Renal cortex interstitium (tissue), 11 donors: ENCODE results near the gene ERC1. TPM values are rescaled to one million over a fixed set of nuclear protein-coding genes. Genes with fewer than 3 reads are reported as not detected.
"Not testable (repeated sequence)": the region's sequence is repeated elsewhere in the genome, so short reads cannot be mapped to it uniquely, and the experiment has no call there.

Experiments
- DNase-seq, 11 donors: peaks; one replicate each; pipeline ENCODE4 v3.0.0-alpha.2; 2013; ENCODE audit warnings: low read depth in 9 of 11, low spot score in 4 of 11; ENCODE audit errors: extremely low read depth in 1 of 11
- polyA plus RNA-seq, 3 donors: library from polyadenylated mRNA; unstranded; fragments of 120-200 nt; gene quantifications; one replicate each; pipeline ENCODE4 v1.2.1, GENCODE V29; 2013; ENCODE audit not compliant: insufficient read length in 3 of 3

Gene ERC1
- polyA plus RNA-seq, 3 donors, result 36.8 to 40.4 (median 38.3) TPM

DNA sequence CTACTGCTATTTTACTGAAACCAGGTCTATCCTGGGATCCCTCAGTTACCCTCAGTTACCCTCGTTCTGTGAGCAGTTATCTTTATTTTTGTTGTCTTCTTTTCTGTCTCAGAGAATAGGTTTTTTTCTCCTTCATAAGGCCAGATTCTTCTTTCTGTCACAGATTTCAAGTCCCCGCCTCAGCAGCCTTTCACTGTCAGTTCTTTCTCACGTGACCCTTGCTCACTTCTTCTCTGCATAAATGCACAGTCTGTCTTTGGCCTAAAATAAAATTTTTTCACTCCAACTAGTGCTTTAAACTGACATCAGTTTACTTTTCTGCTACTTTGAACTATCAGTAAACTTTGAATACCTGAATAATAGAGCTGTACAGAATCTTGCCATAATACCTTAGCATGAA, 299.7 kb downstream of the ERC1 start:
- no peak for DNase-seq

DNA sequence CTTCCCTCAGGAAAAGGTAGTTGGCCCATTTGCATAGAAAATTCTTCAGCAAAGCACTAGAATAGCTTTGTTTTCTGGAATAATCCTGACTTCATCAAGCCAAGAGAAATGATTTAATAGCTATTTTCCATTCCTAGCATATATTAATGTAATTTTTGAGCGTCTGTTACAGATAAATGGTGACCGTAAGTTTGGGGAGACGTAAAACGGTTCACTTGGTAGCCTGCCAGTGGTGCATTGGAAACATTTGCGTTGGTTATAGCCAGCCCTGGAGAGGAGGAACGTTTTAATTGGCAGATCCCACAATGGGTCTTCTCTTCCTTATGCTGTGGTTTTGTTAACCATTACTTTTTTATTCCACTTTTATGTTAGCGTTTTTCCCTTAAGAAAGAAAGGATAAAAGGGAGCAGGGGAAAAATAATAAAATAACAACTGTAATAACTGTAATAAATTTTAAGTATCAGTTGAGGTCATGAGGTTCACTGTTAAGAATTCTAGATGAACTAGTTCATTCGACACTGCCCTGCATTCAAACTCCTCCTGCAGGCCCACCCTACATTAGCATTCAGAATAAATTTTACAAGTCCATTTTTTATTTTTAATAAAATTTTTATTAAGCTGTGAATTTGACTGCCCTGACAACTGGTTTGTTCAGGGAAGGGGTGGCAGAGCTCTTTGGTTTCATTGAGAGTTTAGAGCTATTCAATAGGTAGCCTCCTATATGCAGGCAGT, 300.7 kb downstream of the ERC1 start:
- DNase-seq, result peak in 1 of 11 donors; percentile 14

DNA sequence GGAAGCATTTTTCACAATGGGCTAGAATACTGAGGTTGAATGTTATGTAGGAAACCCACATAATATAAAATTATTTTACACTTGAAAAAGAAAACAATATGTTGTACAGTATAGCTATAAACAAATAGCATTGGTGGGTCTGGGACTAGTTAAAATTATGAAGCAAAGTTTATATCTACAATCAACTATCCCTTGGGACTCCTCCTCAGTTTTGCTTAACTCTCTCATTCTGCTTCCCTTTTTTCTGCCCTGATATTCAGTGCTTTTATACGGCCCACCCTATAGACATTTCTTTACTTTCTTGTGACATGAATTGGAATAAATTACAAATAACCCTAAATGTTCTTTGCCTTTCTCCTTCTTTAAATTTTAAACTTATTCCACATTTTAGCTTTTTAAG, 302.9 kb downstream of the ERC1 start:
- DNase-seq, result no peak

- DNase-seq, result no peak
Observed at GRCh38 chr12:1297206-1297605, 306.2 kb downstream of the ERC1 start.

DNA sequence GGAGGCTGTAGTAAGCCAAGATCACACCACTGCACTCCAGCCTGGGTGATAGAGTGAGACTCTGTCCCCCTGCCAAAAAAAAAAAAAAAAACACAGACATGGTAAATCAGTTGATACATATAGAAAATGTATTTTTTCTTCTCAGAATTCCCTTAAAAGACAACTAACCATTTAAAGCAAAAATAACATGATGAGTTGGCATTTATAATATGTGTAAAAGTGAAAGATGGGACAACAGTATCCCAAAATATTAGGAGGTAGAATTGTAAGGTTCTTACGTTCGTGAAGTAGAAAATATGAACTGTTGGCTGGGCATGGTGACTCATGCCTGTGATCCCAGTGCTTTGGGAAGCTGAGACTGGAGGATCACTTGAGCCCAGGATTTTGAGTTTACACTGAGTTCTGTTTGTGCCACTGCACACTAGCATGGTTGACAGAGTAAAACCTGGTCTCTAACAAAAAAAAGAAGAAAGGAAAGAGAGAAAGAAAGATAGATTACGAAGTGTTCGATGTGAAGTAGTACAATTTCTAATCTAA, 306.7 kb downstream of the ERC1 start:
- no peak for DNase-seq

DNA sequence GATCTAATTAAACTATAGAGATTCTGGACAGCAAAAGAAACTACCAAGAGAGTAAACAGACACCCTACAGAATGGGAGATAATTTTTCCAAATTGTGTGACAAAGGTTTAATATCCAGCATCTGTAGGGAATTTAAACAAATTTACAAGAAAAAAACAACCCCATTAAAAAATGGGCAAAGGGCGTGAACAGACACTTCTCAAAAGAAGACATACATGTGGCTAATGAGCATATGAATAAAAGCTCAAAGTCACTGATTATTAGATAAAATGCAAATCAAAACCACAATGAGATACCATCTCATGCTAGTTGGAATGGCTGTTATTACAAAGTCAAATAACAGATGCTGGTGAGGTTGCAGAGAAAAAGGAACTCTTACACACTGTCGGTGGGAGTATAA, 309.4 kb downstream of the ERC1 start:
- no peak for DNase-seq

- DNase-seq, result no peak
Observed at GRCh38 chr12:1302201-1302870, 311.3 kb downstream of the ERC1 start.

DNA sequence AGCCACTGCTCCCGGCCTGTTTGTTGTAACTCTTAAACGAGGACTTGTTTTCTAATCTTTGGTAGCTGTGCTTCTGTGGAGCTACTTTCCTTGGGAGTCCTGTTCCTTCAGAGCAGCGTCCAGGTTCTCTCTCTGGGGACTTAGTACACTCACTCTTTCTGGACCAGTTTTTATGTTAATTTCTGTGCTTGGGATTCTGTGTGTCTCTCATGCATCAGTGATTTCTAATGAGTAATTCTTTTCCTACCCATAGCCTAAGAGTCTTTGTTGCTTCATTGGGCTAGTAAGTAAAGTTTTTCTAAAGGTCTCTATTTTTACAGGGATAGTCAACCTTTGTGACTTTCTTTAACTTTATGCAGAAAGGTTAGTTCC, 314.0 kb downstream of the ERC1 start:
- no peak for DNase-seq

DNA sequence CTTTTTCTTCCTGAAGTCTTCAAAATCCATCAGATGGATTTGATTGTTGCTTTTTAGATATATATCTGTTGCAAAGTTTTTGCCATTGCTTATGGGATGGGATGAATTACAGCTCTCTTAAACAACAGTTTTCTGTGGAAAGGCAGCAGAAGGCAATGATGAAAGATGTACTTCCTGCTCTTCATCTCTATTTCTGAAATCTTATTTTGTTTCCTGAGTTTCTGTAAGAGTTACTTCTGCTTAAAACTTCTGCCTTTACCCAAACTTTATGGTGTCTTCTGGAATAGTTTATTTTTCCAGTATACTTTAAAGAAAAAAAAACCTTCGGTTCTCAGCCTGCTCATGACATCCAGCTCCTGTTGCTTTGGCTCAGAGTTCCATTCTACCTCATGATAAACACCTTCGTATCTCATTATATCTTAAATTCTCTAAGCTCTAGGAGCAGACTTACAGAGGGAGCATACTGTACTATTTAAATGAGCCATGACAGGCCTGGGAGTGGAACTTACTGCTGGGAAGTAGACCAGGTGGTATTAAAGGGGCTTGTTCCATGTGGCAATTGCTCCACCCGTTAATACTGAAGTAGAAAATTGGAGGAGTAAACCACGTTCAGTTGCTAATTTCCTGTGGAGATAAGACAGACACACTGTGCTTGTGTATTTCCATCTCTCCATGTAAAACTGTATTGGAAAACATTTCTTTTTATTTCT, 314.9 kb downstream of the ERC1 start:
- no peak for DNase-seq

DNA sequence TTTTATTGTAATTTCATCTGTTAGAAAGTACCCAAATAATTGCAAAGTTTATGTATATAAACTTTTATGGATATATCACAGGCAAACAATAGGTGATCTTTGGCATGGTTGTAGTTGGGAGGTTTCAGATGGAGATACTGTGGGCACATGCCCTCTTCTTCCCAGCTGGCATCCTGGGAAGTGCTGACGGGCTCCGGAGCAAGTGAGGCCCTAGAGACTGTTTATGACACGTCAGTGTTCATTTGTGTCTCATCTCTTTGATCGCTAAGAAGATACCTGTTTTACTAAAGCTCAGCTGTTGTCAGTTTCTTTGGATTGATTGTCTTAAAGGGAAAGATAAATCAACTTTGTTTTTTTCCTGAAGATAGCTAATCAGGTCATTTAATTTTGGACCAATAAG, 315.8 kb downstream of the ERC1 start:
- DNase-seq, result no peak

GRCh38 chr12:1307796-1308195, 316.8 kb downstream of the ERC1 start:
- no peak for DNase-seq

DNA sequence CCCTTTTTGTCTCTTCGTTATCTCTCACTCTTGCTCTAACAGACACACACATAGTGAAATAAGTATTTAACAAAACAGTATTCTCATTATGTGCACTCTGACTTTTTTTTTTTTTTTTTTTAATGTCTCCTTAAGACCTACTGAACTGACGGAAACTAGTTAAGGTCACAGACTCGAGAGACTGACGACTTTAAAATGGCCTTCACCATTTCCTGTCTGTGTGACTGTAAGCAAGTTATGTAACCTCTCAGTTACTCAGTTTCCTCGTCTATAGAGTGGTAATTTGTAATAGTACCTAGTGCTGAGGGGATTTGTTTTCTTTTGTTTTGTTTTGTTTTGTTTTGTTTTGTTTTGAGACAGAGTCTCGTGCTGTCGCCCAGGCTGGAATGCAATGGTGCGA, 318.6 kb downstream of the ERC1 start:
- DNase-seq, result no peak

DNA sequence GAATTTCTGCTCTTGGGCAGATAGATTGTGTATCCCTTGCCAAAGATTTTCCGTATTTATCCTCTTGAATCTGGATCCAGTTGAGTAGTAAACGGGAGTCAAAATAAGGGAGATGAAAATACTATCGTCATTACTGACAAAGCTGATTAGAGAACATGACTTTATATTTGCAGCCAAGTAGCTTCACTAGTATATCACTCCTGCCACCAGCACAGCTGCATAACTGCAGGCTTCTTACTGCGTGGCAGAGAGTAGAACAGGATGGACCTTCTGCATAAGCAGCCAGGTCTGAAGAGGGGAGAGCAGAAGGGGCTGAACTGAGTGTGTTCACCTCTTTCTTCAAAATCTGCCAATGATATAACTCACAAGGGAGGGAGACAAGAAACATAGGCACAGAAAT, 319.6 kb downstream of the ERC1 start:
- DNase-seq, result no peak

DNA sequence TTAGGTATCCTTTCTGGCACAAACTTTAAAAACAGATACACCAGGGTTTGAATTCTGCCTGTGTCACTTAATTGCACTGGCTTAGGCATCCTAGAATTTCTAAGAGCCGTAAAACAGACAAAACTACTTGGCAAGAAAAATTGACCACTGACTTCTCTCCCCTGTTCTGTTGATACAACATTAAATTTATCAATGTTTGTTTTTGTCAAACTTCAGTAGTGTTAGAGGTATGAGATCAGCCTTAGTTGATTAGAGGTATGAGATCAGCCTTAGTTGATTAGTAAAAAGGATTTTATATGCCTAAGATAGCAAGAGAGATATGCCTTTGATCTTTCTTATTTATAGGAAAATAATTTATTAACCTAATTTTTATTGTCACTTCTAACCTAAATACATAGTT, 320.1 kb downstream of the ERC1 start:
- no peak for DNase-seq

DNA sequence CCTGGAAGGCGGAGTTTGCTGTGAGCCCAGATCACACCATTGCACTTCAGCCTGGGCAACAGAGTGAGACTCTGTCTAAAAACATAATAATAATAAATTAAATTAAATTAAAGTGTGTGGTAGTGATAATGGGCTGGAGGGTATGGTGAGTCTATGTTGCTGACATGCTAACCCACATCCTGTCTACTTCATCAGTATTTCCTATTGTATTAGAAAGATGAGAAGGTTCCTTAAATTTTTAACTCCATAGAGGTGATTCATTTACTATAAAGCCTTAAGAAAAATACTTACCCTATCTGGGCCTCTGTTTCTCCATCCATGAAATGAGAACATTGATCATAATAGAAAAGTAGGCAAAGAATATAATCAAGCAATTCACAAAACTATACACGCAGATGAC, 322.9 kb downstream of the ERC1 start:
- no peak for DNase-seq

- no peak for DNase-seq
Observed at GRCh38 chr12:1314523-1314922, 323.5 kb downstream of the ERC1 start.

- DNase-seq, result not testable (repeated sequence)
Observed at GRCh38 chr12:1316991-1317390, 326.0 kb downstream of the ERC1 start.

GRCh38 chr12:1318327-1319031, 327.5 kb downstream of the ERC1 start:
- DNase-seq, result peak; percentile 17 to 50 (median 33)

DNA sequence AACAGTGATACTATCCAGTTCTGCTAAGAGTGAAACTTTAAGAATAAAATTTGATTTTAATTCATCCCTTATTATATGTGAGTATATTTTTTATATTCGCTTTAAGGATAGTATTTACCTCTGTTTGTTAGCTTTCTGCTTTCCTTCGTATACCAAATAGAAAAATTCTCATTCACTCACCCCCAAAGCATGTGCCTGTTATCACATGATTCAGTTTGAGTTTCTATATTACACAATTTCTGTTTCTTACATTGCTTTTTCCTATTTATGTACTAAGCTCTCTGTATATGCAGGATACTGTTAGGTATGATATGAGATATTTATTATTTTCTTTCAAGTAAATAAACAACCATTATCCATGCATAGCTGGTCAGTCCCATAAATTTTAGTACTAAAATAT, 328.2 kb downstream of the ERC1 start:
- DNase-seq, result no peak

- DNase-seq, result no peak
Observed at GRCh38 chr12:1320021-1320420, 329.0 kb downstream of the ERC1 start.
